CD4-positive, alpha-beta T cell (primary cell): ENCODE results near the gene PCCA. TPM values are rescaled to one million over a fixed set of nuclear protein-coding genes. Genes with fewer than 3 reads are reported as not detected.

Experiments
- ATAC-seq: fragments of 200-7000 bp; cut with Tn5 transposase; one replicate; pipeline ENCODE4 v1.10.0; 2022; ENCODE audit warnings: mild to moderate bottlenecking; ENCODE audit not compliant: poor library complexity
- CTCF ChIA-PET: fragments of 350-600 bp; sonication (Branson Sonifier 250); formaldehyde crosslinking; loops from one replicate; lab custom pipeline; 2021; ENCODE audit warnings: antibody characterized with exemption, inconsistent platforms; lab: Charles Lee
- POLR2A ChIA-PET: fragments of 350-600 bp; sonication (Branson Sonifier 250); formaldehyde crosslinking; loops from one replicate; lab custom pipeline; 2021; ENCODE audit warnings: antibody characterized with exemption, inconsistent platforms; lab: Charles Lee
- DNase-seq, 14 experiments: peaks; one replicate each; pipeline ENCODE4 v3.0.0-alpha.2; 2013 to 2020; ENCODE audit warnings: mixed read lengths in 2 of 14
- H3K27ac ChIP-seq, 2 donors: one replicate each; pipeline versions ENCODE4 v1.5.1 to v1.7.0; 2013; ENCODE audit warnings: low read length in 2 of 2, low read depth in 1 of 2, mild to moderate bottlenecking in 1 of 2
- H3K27me3 ChIP-seq, 2 experiments: 1 replicate in 1 of 2; 2 replicates in 1 of 2; pipeline versions ENCODE4 v1.6.1 to v1.7.0; 2013; ENCODE audit warnings: low read length in 2 of 2, control low read depth in 1 of 2, mild to moderate bottlenecking in 1 of 2, moderate library complexity in 1 of 2; ENCODE audit not compliant: insufficient read depth in 2 of 2, control insufficient read depth in 1 of 2
- H3K36me3 ChIP-seq: one replicate; pipeline ENCODE4 v1.6.1; 2013; ENCODE audit warnings: low read length, control low read depth; ENCODE audit not compliant: insufficient read depth
- H3K4me1 ChIP-seq: one replicate; pipeline ENCODE4 v1.6.1; 2013; ENCODE audit warnings: low read length, control low read depth; ENCODE audit not compliant: insufficient read depth
- H3K4me3 ChIP-seq: one replicate; pipeline ENCODE4 v1.5.1; 2013; ENCODE audit warnings: mild to moderate bottlenecking, low read length, moderate library complexity
- H3K9me3 ChIP-seq, 2 experiments: 1 replicate in 1 of 2; 2 replicates in 1 of 2; pipeline versions ENCODE4 v1.6.1 to v1.7.0; 2013; ENCODE audit warnings: low read length in 2 of 2, mild to moderate bottlenecking in 2 of 2, control low read depth in 1 of 2, moderate library complexity in 1 of 2; ENCODE audit not compliant: control insufficient read depth in 1 of 2, insufficient read depth in 1 of 2
- H3K27ac Mint-ChIP-seq: one replicate; pipeline ENCODE4 v1.8.0; 2020; ENCODE audit warnings: mixed read lengths
- H3K27me3 Mint-ChIP-seq: one replicate; pipeline ENCODE4 v1.8.0; 2021; ENCODE audit warnings: mixed read lengths
- H3K36me3 Mint-ChIP-seq: one replicate; pipeline ENCODE4 v1.8.0; 2021; ENCODE audit warnings: low read depth, mixed read lengths
- H3K4me1 Mint-ChIP-seq: one replicate; pipeline ENCODE4 v1.8.0; 2021; ENCODE audit warnings: low read depth, mixed read lengths
- H3K4me3 Mint-ChIP-seq: one replicate; pipeline ENCODE4 v1.8.0; 2020; ENCODE audit warnings: mild to moderate bottlenecking, mixed read lengths
- H3K9me3 Mint-ChIP-seq: one replicate; pipeline ENCODE4 v1.8.0; 2020; ENCODE audit warnings: mixed read lengths
- intact Hi-C, 2 experiments: fragments of 100-400 bp; cut with DNase I in 1 of 2; cut with micrococcal nuclease in 1 of 2; formaldehyde crosslinking; loops; one replicate each; pipeline versions ENCODE4 v1.15.1 to v1.9.0; 2023 to 2025; cut with DNase I, micrococcal nuclease
- total RNA-seq, 174 experiments: library from RNA in 2 of 174; stranded (reverse) in 2 of 174; gene quantifications; one replicate each; pipeline ENCODE4 v1.2.3 and lab custom pipeline; 2021 to 2026
- TF ChIP-seq, protein P1 (sequence below): fragments of 200-600 bp; IDR thresholded peaks from one replicate; pipeline ENCODE4 v1.8.0; 2022; ENCODE audit warnings: antibody characterized with exemption, mild to moderate bottlenecking

Gene PCCA
- total RNA-seq, 2 experiments from 2014 or later, result 4.7 to 5.2 TPM

DNA sequence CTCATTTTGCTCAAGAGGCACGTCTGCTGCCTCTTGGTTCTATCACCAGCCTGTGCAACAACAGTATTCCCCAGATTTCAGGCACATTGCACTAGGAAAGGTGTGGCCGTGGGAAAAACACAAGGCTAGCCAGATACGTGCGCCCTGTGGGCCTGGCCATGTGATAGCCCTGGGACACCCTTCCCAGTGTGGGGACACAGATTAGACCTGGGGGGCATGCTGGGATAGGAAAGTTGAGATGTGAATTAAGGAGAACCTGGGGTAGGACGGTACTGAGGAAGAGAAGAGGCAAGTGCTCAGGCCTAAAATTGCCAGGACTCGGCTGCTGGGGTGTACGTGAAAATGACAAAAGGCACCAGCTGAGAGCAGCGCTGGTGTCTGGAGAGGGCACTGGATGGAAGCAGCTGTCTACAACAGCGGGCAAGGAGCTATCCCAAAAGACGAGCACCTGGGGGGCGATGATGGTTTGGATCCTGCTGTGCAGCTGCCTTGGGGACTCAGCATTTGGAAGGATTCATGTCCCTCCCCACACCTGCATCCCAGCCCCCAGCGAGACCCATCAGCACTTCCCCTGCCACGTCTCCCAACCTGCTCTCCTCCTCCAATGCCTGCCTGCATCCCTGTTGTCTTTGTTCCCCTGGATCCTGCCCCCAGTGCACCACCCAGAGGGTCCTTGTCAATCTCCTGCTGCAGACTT lies 445.4 kb downstream of the PCCA start:
- no peak for ATAC-seq
- ChIA-PET POLR2A (no interaction called here), CTCF (no interaction called here)
- Mint-ChIP-seq H3K27me3 (no peaks in the 10 kb centered on the region), H3K9me3 (no peaks in the 10 kb centered on the region), H3K36me3 (peaks cover 3% of the 10 kb centered on the region), H3K4me3 (no peak overlapping the region), H3K4me1 (peaks cover 25% of the 10 kb centered on the region), H3K27ac (no peak overlapping the region)
- no peaks in the 10 kb centered on the region for H3K4me1 ChIP-seq
- H3K27me3 ChIP-seq, result no peaks in the 10 kb centered on the region
- TF ChIP-seq, protein P1, sequence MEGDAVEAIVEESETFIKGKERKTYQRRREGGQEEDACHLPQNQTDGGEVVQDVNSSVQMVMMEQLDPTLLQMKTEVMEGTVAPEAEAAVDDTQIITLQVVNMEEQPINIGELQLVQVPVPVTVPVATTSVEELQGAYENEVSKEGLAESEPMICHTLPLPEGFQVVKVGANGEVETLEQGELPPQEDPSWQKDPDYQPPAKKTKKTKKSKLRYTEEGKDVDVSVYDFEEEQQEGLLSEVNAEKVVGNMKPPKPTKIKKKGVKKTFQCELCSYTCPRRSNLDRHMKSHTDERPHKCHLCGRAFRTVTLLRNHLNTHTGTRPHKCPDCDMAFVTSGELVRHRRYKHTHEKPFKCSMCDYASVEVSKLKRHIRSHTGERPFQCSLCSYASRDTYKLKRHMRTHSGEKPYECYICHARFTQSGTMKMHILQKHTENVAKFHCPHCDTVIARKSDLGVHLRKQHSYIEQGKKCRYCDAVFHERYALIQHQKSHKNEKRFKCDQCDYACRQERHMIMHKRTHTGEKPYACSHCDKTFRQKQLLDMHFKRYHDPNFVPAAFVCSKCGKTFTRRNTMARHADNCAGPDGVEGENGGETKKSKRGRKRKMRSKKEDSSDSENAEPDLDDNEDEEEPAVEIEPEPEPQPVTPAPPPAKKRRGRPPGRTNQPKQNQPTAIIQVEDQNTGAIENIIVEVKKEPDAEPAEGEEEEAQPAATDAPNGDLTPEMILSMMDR, result no peak
- peaks cover 0 to 15% of the 10 kb centered on the region in 2 experiments for H3K9me3 ChIP-seq
- H3K36me3 ChIP-seq, result peaks cover 2% of the 10 kb centered on the region
- H3K4me3 ChIP-seq, result no peak overlapping the region
- no peak overlapping the region for H3K27ac ChIP-seq
- DNase-seq, result no peak
- intact Hi-C loops, result no loop called here

- intact Hi-C loops, result no loop called here
- Mint-ChIP-seq H3K4me3 (no peak overlapping the region), H3K27me3 (no peaks in the 10 kb centered on the region), H3K4me1 (peaks cover 28% of the 10 kb centered on the region), H3K36me3 (no peaks in the 10 kb centered on the region), H3K27ac (no peak overlapping the region), H3K9me3 (no peaks in the 10 kb centered on the region)
- CTCF ChIA-PET, result no interaction called here
- DNase-seq (no peak), ATAC-seq (no peak)
- no peaks in the 10 kb centered on the region for H3K27me3 ChIP-seq
- no peak overlapping the region for H3K4me3 ChIP-seq
- peaks cover 0 to 15% of the 10 kb centered on the region in 2 experiments for H3K9me3 ChIP-seq
- H3K4me1 ChIP-seq, result no peaks in the 10 kb centered on the region
- POLR2A ChIA-PET, result no interaction called here
- no peak overlapping the region for H3K27ac ChIP-seq
- peaks cover 2% of the 10 kb centered on the region for H3K36me3 ChIP-seq
- TF ChIP-seq, protein P1, result no peak
Measured at GRCh38 chr13:100534911-100535310, 446.0 kb downstream of the PCCA start.

GRCh38 chr13:100535426-100536135 lies 446.7 kb downstream of the PCCA start:
- Histone ChIP-seq H3K9me3 (peaks cover 0 to 15% of the 10 kb centered on the region in 2 experiments), H3K27me3 (no peaks in the 10 kb centered on the region), H3K27ac (no peak overlapping the region), H3K4me3 (no peak overlapping the region), H3K4me1 (no peaks in the 10 kb centered on the region), H3K36me3 (peaks cover 2% of the 10 kb centered on the region)
- ATAC-seq (no peak), DNase-seq (no peak)
- H3K4me1 Mint-ChIP-seq, result peaks cover 35% of the 10 kb centered on the region
- no peaks in the 10 kb centered on the region for H3K27me3 Mint-ChIP-seq
- H3K36me3 Mint-ChIP-seq, result no peaks in the 10 kb centered on the region
- no peak overlapping the region for H3K4me3 Mint-ChIP-seq
- ChIA-PET POLR2A (no interaction called here), CTCF (no interaction called here)
- H3K9me3 Mint-ChIP-seq, result no peaks in the 10 kb centered on the region
- intact Hi-C loops, result no loop called here
- H3K27ac Mint-ChIP-seq, result no peak overlapping the region
- TF ChIP-seq, protein P1, result no peak
